DMS153 (cell line): ENCODE measurements around the gene CCDC141.

ENCODE experiments used
- DNase-seq: peaks from one replicate; lab custom pipeline; 2025; lab: John Stamatoyannopoulos, UW

The CCDC141 gene

GRCh38 chr2:178865146-178865936, 184.6 kb downstream of the CCDC141 start:
- no peak for DNase-seq

GRCh38 chr2:178863856-178864620, 185.9 kb downstream of the CCDC141 start:
- DNase-seq: no peak

GRCh38 chr2:178863130-178863855, 186.6 kb downstream of the CCDC141 start:
- DNase-seq: no peak

DNA sequence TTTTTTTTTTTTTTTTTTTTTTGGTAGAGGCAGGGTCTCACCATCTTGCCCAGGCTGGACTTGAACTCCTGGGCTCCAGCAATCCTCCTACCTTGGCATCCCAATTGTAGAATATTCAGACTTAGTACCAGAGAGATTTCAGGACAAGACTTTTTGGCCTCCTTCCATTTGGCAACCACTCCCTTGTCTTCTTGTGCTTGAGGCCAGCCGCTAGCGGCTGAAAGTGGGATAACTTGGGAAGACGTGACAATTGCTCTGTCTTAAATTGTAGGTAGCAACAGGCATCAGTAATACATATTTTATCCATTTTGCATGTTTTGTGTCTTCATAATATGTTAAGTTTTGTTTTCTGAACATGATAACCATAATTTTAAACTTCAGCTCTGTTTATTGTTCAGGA, 189.4 kb downstream of the CCDC141 start:
- DNase-seq: no peak

GRCh38 chr2:178859730-178860129, 190.2 kb downstream of the CCDC141 start:
- DNase-seq: no peak

- no peak for DNase-seq
Observed at GRCh38 chr2:178858896-178859625, 190.9 kb downstream of the CCDC141 start.

GRCh38 chr2:178855151-178855550, 194.8 kb downstream of the CCDC141 start:
- DNase-seq: no peak

DNA sequence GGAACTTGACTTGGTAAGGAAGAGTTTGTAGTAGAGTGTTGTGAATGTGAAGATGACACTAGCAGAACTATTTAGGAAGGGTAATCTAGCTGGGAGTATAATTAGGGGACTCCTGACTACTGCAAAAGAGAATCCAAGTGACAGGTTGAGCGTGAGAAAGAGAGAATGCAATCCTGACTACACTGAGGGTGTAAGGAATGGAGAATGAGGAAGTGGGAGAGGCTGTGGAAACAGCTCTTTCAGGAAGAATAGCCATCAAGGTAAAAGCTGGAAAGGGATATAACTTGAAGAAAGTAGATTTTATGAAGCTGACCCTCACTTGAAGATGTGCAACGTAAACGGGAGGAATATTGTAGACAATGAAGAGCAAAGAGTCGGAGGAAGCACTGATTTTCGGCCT, 201.6 kb downstream of the CCDC141 start:
- no peak for DNase-seq

- no peak for DNase-seq
Observed at GRCh38 chr2:178846458-178846802, 203.5 kb downstream of the CCDC141 start.

DNA sequence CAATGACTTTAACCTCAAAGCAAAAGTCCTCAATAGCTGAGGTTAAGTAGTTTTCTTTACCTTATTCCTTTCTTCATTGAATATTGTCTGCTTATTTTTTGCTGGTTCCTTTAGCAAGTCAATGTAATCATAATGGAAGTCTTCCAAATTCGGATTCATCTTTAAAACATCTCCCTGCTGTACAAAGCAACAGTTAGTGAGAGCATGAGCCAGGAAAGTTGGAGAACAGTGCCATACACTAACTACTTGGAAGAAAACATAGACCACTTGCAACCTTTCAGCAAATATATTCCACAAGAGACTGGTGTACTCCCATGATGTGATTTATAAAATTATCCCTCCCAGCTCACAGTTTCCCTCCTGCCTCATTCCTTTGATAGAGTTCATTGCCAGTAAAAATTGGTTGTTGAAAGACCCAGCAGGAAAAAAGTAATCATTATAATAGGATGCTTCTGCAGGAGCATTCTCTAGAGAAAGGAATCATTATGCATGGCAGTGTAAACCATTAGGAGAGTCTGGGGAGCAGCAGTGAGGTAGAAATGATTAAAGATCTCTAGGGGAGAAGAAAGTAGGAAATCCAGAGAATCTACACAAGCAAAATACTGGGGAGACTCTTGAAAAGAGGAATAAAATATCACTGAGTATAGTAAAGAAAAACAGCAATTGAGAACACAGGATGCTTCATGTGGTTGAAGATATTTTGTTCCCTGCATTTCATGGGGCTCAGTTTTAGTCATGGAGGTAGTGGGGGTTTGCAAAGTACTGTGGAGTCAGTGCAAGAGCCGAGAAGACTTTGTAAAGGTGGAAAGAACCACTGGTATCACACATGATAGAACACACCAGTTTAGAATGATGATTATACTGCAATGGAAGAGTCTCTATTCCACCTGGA, 204.1 kb downstream of the CCDC141 start:
- DNase-seq: no peak

DNA sequence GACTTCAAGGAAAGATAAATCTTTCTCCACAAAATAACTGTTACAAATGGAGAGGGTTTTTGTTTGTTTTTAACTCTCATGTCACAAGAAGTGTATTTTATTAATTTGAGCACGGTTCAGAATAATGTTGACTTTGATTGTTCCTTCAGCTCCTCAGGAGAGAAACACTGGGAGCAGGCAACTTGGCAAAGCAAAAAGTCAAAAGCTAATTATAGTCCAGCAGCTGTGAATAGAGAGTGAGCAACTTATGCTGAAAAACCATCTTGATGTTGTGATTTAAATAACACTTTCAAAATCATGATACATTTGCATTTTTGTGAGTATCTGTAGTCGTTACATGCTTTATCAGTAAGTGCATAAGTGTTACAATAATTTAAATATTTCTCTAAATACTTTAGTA, 205.2 kb downstream of the CCDC141 start:
- DNase-seq: no peak

- DNase-seq: no peak
Observed at GRCh38 chr2:178844269-178844668, 205.7 kb downstream of the CCDC141 start.

- no peak for DNase-seq
Observed at GRCh38 chr2:178843697-178844096, 206.2 kb downstream of the CCDC141 start.

- DNase-seq: no peak
Observed at GRCh38 chr2:178836807-178837206, 213.1 kb downstream of the CCDC141 start.

GRCh38 chr2:178834086-178834485, 215.9 kb downstream of the CCDC141 start:
- no peak for DNase-seq

GRCh38 chr2:178833382-178833781, 216.6 kb downstream of the CCDC141 start:
- no peak for DNase-seq

- DNase-seq: no peak
Observed at GRCh38 chr2:178830451-178830850, 219.5 kb downstream of the CCDC141 start.

GRCh38 chr2:178829981-178830380, 220.0 kb downstream of the CCDC141 start:
- DNase-seq: no peak

DNA sequence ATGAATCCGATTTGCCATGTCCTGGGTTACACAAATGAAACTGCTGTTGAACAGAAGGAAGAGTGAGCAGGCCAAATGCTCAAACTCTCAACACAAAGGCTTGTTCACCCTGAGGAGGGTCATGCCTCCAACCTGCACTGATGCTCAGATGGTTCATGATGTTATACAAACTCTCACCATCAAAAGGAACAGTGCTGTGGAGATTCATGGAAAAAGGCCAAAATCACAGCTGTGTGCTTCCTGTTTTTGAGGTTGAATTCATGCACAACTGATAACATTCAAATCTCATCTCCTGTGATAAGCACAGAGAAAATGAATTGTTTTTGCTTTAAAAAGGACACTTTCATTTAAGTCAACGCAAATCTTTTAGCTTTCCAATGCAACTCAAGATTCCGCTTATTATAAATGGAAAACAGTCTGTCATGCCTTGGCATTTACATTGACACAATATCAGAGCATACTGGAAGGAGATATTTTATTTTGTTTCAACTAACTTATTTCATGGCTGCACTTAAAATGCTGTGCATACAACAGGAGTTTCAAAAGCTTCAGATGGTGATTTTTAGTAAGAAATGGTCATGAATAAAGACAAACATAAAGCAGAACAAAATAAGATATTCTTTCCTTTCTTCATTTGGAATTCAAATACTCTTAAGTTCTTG, 220.5 kb downstream of the CCDC141 start:
- DNase-seq: no peak

GRCh38 chr2:178828486-178828881, 221.5 kb downstream of the CCDC141 start:
- no peak for DNase-seq
